SK-N-SH (cell line): ENCODE results near the gene GAST. TPM values are rescaled to one million over a fixed set of nuclear protein-coding genes. Genes with fewer than 3 reads are reported as not detected.

Source experiments
- CTCF ChIA-PET: fragments of 300-600, 350-600 bp; formaldehyde crosslinking; extraction: SDS; loops from one replicate; lab custom pipeline; 2021; lab: Yijun Ruan, JAX
- POLR2A ChIA-PET: fragments of 350-600 bp; sonication (Branson Sonifier 250); formaldehyde crosslinking; extraction: SDS; loops from one replicate; lab custom pipeline; 2020; ENCODE audit warnings: antibody characterized with exemption, inconsistent platforms; lab: Yijun Ruan, JAX
- DNase-seq: peaks from one replicate; pipeline ENCODE4 v3.0.0; 2012
- H2AFZ ChIP-seq: fragments of 200-600 bp; sonication (generic); 2 replicates; pipeline ENCODE4 v1.8.1; 2016; ENCODE audit warnings: antibody characterized with exemption, mild to moderate bottlenecking, low read depth
- H3F3A ChIP-seq: fragments of 200-600 bp; sonication (generic); replicated peaks from 2 replicates; pipeline ENCODE3; 2016; ENCODE audit warnings: antibody characterized with exemption, mild to moderate bottlenecking; ENCODE audit not compliant: insufficient read depth
- H3K27ac ChIP-seq, 2 experiments: fragments of 200-500 bp in 1 of 2; fragments of 200-600 bp in 1 of 2; sonication (Bioruptor generic) in 1 of 2; sonication (generic), shearing (Covaris generic) in 1 of 2; 2 replicates each; pipeline versions ENCODE4 v1.5.1 to v1.6.1; 2014 to 2016; ENCODE audit warnings: low read depth in 2 of 2, inconsistent platforms in 1 of 2, low read length in 1 of 2, mild to moderate bottlenecking in 1 of 2, mixed read lengths in 1 of 2
- H3K27me3 ChIP-seq: fragments of 200-600 bp; sonication (generic), shearing (Covaris generic); 2 replicates; pipeline ENCODE4 v1.6.1; 2016; ENCODE audit warnings: mixed run types; ENCODE audit not compliant: insufficient read depth
- H3K36me3 ChIP-seq, 2 experiments: fragments of 200-500 bp in 1 of 2; fragments of 200-600 bp in 1 of 2; sonication (Bioruptor generic) in 1 of 2; sonication (generic) in 1 of 2; replicated peaks in 1 of 2; 2 replicates each; pipeline versions ENCODE3 to v1.5.1; 2014 to 2016; ENCODE audit warnings: low read length in 1 of 2, mild to moderate bottlenecking in 1 of 2; ENCODE audit not compliant: insufficient read depth in 2 of 2, control insufficient read depth in 1 of 2
- H3K4me1 ChIP-seq, 2 experiments: fragments of 200-500 bp in 1 of 2; fragments of 200-600 bp in 1 of 2; sonication (Bioruptor generic) in 1 of 2; sonication (generic), shearing (Covaris generic) in 1 of 2; 2 replicates each; pipeline versions ENCODE4 v1.5.1 to v1.6.1; 2014 to 2016; ENCODE audit warnings: low read depth in 1 of 2, low read length in 1 of 2, mixed run types in 1 of 2; ENCODE audit not compliant: insufficient read depth in 2 of 2, control insufficient read depth in 1 of 2
- H3K4me2 ChIP-seq: fragments of 200-600 bp; sonication (generic), shearing (Covaris generic); 2 replicates; pipeline ENCODE4 v1.6.1; 2017; ENCODE audit warnings: mixed run types
- H3K4me3 ChIP-seq, 2 experiments: fragments of 200-500 bp in 1 of 2; fragments of 200-600 bp in 1 of 2; sonication (Bioruptor generic) in 1 of 2; sonication (generic), shearing (Covaris generic) in 1 of 2; 2 replicates each; pipeline versions ENCODE4 v1.5.1 to v1.8.1; 2014 to 2016; ENCODE audit warnings: low read depth in 2 of 2, inconsistent platforms in 1 of 2, low read length in 1 of 2, mild to moderate bottlenecking in 1 of 2, mixed read lengths in 1 of 2, moderate library complexity in 1 of 2
- H3K79me2 ChIP-seq: fragments of 200-600 bp; sonication (generic); 2 replicates; pipeline ENCODE4 v1.8.1; 2017; ENCODE audit warnings: mild to moderate bottlenecking; ENCODE audit not compliant: insufficient read depth
- H3K9ac ChIP-seq: fragments of 200-600 bp; sonication (generic); 2 replicates; pipeline ENCODE4 v1.6.1; 2017; ENCODE audit warnings: mixed run types
- H3K9me2 ChIP-seq: fragments of 200-600 bp; sonication (generic); 2 replicates; pipeline ENCODE4 v1.6.1; 2017; ENCODE audit warnings: mixed run types
- H3K9me3 ChIP-seq: fragments of 200-600 bp; sonication (generic); 2 replicates; pipeline ENCODE4 v1.6.1; 2017; ENCODE audit warnings: mixed run types, mild to moderate bottlenecking, moderate library complexity
- H4K20me1 ChIP-seq: fragments of 200-600 bp; sonication (generic); 2 replicates; pipeline ENCODE4 v1.6.1; 2017; ENCODE audit warnings: mild to moderate bottlenecking, mixed run types; ENCODE audit not compliant: insufficient read depth
- EP300 ChIP-seq, 2 experiments: IDR thresholded peaks; 2 replicates each; pipeline versions ENCODE4 v1.4.0 to v1.6.1; 2012; ENCODE audit warnings: borderline replicate concordance in 1 of 2, low read depth in 1 of 2, low read length in 1 of 2
- FOXM1 ChIP-seq: IDR thresholded peaks from 2 replicates; pipeline ENCODE4 v1.4.0; 2012; ENCODE audit warnings: low read depth, mild to moderate bottlenecking
- GABPA ChIP-seq: IDR thresholded peaks from 2 replicates; pipeline ENCODE4 v1.4.0; 2012; ENCODE audit warnings: low read depth, mild to moderate bottlenecking
- GATA2 ChIP-seq: sonication (generic); formaldehyde crosslinking; IDR thresholded peaks from 2 replicates; pipeline ENCODE4 v1.5.0; 2020; ENCODE audit warnings: mild to moderate bottlenecking, missing genetic modification reagents
- POLR2AphosphoS5 ChIP-seq: IDR thresholded peaks from 2 replicates; pipeline ENCODE4 v1.6.1; 2012; ENCODE audit warnings: low read depth, low read length
- YY1 ChIP-seq: IDR thresholded peaks from 2 replicates; pipeline ENCODE4 v1.4.0; 2012; ENCODE audit warnings: low read depth, mild to moderate bottlenecking
- WGBS: methylation state at CpG from one replicate; pipeline ENCODE4 v1.1.6; 2017; ENCODE audit warnings: low lambda C conversion rate; 5-methylcytosine and 5-hydroxymethylcytosine counted together
- polyA plus RNA-seq, 3 experiments: library from polyadenylated mRNA; depleted of rRNA; stranded (reverse); fragments of >200 nt; gene quantifications; 2 replicates each; pipeline ENCODE4 v1.2.3, GENCODE V29; 2012
- TF ChIP-seq, protein P1 (sequence below): IDR thresholded peaks from 2 replicates; pipeline ENCODE4; 2012
- TF ChIP-seq, protein P2 (sequence below): IDR thresholded peaks from 2 replicates; pipeline ENCODE4 v1.6.1; 2012; ENCODE audit warnings: mild to moderate bottlenecking, low read depth, low read length, moderate library complexity
- TF ChIP-seq, protein P3 (sequence below): fragments of 150-350 bp; IDR thresholded peaks from 2 replicates; pipeline ENCODE4 v1.6.1; 2017; ENCODE audit warnings: antibody characterized with exemption, low read length, low read depth, borderline replicate concordance
- TF ChIP-seq, protein P4 (sequence below): IDR thresholded peaks from 2 replicates; pipeline ENCODE4 v1.4.0; 2012; ENCODE audit warnings: low read depth, borderline replicate concordance

GAST gene
- polyA plus RNA-seq, 1 of the 3 experiments (the other 2 are of a cell fraction), result not detected

DNA sequence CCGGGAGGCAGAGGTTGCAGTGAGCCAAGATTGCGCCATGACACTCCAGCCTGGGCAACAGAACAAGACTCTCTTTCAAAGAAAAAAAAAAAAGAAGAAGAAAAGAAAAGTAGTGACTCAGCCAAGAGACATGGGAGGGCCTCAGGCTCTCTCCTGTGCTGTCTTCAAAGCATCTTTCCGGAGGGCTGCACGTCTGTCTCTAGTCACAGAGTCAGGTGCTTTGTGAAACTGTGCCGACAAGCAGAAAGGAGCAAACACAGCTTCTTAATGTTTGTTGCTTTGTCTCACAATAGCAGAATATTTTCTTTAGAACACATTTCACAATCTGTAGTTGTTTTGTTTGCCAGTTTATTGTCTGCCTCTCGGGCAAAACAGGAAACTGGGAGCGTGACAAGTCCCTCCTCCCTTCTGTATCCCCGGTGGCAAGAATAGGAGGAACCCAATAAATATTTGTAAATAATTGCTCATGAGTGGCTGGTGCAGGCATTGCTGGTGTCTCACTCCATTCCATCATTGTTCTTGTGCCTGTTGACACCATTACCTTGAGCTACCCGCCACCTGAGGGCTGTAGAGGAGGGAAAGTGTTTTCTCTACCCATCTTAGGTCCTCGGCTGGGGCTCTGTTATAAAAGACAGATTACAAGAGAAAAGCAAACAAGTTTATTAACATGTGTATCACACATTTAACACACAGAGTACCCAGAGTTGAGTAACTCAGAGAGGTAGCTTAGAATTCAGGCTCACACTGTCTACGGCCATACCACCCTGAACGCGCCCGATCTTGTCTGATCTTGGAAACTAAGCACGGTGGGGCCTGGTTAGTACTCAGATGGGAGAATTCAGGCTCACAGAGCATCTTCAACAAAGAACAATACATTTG, 5.5 kb downstream of the GAST start:
- WGBS, result 75% methylated on average over 15 of the region's 15 CpGs
- Histone ChIP-seq H2AFZ (no peak overlapping the region), H3K36me3 (no peaks in the 10 kb centered on the region), H3K4me2 (no peak overlapping the region), H3K27ac (no peak overlapping the region), H3F3A (no peaks in the 10 kb centered on the region), H4K20me1 (no peaks in the 10 kb centered on the region), H3K4me1 (no peaks in the 10 kb centered on the region), H3K9me2 (no peaks in the 10 kb centered on the region), H3K27me3 (no peaks in the 10 kb centered on the region), H3K9me3 (no peaks in the 10 kb centered on the region), H3K79me2 (no peaks in the 10 kb centered on the region), H3K4me3 (no peak overlapping the region), H3K9ac (no peak overlapping the region)
- TF ChIP-seq GATA2 (CRISPR knock-in tag) (no peak), GABPA (no peak), POLR2AphosphoS5 (no peak), YY1 (no peak), EP300 (IDR thresholded peaks at IDR 0.05; ENCODE audit: borderline replicate concordance in 1 of 2, low read depth in 1 of 2, low read length in 1 of 2) (no peak), FOXM1 (no peak)
- TF ChIP-seq, protein P1, sequence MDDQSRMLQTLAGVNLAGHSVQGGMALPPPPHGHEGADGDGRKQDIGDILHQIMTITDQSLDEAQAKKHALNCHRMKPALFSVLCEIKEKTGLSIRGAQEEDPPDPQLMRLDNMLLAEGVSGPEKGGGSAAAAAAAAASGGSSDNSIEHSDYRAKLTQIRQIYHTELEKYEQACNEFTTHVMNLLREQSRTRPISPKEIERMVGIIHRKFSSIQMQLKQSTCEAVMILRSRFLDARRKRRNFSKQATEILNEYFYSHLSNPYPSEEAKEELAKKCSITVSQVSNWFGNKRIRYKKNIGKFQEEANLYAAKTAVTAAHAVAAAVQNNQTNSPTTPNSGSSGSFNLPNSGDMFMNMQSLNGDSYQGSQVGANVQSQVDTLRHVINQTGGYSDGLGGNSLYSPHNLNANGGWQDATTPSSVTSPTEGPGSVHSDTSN, result no peak
- TF ChIP-seq, protein P2, sequence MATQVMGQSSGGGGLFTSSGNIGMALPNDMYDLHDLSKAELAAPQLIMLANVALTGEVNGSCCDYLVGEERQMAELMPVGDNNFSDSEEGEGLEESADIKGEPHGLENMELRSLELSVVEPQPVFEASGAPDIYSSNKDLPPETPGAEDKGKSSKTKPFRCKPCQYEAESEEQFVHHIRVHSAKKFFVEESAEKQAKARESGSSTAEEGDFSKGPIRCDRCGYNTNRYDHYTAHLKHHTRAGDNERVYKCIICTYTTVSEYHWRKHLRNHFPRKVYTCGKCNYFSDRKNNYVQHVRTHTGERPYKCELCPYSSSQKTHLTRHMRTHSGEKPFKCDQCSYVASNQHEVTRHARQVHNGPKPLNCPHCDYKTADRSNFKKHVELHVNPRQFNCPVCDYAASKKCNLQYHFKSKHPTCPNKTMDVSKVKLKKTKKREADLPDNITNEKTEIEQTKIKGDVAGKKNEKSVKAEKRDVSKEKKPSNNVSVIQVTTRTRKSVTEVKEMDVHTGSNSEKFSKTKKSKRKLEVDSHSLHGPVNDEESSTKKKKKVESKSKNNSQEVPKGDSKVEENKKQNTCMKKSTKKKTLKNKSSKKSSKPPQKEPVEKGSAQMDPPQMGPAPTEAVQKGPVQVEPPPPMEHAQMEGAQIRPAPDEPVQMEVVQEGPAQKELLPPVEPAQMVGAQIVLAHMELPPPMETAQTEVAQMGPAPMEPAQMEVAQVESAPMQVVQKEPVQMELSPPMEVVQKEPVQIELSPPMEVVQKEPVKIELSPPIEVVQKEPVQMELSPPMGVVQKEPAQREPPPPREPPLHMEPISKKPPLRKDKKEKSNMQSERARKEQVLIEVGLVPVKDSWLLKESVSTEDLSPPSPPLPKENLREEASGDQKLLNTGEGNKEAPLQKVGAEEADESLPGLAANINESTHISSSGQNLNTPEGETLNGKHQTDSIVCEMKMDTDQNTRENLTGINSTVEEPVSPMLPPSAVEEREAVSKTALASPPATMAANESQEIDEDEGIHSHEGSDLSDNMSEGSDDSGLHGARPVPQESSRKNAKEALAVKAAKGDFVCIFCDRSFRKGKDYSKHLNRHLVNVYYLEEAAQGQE, result no peak
- TF ChIP-seq, protein P3, sequence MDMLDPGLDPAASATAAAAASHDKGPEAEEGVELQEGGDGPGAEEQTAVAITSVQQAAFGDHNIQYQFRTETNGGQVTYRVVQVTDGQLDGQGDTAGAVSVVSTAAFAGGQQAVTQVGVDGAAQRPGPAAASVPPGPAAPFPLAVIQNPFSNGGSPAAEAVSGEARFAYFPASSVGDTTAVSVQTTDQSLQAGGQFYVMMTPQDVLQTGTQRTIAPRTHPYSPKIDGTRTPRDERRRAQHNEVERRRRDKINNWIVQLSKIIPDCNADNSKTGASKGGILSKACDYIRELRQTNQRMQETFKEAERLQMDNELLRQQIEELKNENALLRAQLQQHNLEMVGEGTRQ, result no peak
- TF ChIP-seq, protein P4, sequence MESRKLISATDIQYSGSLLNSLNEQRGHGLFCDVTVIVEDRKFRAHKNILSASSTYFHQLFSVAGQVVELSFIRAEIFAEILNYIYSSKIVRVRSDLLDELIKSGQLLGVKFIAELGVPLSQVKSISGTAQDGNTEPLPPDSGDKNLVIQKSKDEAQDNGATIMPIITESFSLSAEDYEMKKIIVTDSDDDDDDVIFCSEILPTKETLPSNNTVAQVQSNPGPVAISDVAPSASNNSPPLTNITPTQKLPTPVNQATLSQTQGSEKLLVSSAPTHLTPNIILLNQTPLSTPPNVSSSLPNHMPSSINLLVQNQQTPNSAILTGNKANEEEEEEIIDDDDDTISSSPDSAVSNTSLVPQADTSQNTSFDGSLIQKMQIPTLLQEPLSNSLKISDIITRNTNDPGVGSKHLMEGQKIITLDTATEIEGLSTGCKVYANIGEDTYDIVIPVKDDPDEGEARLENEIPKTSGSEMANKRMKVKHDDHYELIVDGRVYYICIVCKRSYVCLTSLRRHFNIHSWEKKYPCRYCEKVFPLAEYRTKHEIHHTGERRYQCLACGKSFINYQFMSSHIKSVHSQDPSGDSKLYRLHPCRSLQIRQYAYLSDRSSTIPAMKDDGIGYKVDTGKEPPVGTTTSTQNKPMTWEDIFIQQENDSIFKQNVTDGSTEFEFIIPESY, result no peak
- CTCF ChIA-PET, result interaction anchor here (1.2 to 2.2 kb wide), 3 partner anchors 22 to 94 kb away, joined by 3 to 11 read pairs (median 4); partner anchors contain the start of gene P3H4
- DNase-seq, result no peak
- POLR2A ChIA-PET, result interaction anchor here (1.1 to 1.2 kb wide), 2 partner anchors 25 to 28 kb away, joined by 3 read pairs; no protein-coding TSS in a partner anchor
